Dedifferentiated amniotic fluid mesenchymal stem cell (primary cell): Measurements from ENCODE around the gene OXER1.
A peak's percentile ranks its signal among the peaks of the same experiment; 100 is the strongest.

Experiments used
- DNase-seq: peaks from one replicate; pipeline ENCODE4 v3.0.0-alpha.2; 2016; ENCODE audit errors: extremely low spot score

The OXER1 gene, protein sequence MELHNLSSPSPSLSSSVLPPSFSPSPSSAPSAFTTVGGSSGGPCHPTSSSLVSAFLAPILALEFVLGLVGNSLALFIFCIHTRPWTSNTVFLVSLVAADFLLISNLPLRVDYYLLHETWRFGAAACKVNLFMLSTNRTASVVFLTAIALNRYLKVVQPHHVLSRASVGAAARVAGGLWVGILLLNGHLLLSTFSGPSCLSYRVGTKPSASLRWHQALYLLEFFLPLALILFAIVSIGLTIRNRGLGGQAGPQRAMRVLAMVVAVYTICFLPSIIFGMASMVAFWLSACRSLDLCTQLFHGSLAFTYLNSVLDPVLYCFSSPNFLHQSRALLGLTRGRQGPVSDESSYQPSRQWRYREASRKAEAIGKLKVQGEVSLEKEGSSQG

DNA sequence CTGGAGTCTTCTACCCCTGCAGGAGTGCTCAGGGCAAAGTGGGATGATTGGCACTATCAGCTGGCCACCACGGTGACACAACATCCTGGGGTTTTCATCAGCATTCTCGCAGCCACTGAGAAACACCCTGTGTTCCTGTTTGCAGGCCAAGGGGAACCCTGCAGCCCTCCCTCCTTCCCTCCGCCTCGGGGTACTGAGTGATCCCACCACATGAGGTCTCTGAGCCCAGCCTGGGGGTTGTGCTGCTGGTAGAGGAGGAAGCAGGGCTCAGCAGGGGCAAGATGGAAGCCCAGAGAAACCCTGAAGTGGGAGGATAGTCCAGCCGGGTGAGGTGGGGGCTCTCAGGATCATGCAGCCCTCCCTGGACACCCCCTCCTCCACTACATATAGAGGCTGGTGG, at the start of gene OXER1:
OXER1 (minus strand) TSS at position 40 of the 400 bp plus-strand sequence. CDS start 73 bp downstream, outside the sequence.
- no peak for DNase-seq

GRCh38 chr2:42812899-42813479, 49.1 kb upstream of the OXER1 start:
- no peak for DNase-seq

GRCh38 chr2:42810971-42811811, 47.3 kb upstream of the OXER1 start:
- DNase-seq, result no peak

DNA sequence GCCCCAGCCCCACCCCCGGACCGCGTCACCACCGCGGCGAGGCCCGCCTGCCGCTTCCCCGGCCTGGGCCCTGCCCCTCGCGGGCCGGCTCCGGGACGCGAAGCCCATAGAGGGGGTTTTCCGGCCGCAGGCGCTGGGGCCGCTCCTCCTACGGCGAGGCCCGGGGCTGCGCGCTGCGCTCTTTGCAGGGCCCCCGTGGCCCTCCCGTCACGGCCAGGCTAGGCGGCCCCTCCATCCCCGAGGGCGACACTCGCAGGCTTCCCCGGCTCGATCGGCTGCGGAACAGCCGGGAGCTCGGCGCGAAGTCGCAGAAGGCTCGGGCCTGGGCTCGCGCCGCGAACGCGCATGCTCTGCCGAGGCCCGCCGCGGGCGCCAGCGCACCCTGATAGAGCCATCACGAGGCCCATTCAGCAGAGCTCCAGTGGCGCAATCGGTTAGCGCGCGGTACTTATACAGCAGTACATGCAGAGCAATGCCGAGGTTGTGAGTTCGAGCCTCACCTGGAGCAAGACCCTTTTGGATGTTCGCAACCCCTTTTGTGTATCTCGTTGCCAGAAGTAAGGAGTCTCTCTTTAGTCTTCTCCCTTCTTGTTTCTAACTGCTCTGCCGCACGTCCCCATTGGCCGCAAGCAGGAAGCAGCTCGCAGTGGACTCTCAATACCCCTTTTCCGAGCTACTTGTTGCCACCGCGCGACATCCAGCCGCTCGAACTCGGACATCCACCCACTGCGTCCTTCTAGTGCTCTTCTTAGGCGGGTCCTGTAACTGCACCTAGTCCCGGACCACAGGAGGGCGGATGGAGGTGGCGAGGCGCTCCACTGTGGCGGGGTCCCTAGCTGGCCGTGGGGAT, 46.4 kb upstream of the OXER1 start:
- peak; percentile 92 for DNase-seq

- DNase-seq, result peak; percentile 79
These were observed 45.8 kb upstream of the OXER1 start for GRCh38 chr2:42809819-42810120.

GRCh38 chr2:42809131-42809818, 45.3 kb upstream of the OXER1 start:
- DNase-seq, result no peak

GRCh38 chr2:42808301-42808700, 44.4 kb upstream of the OXER1 start:
- no peak for DNase-seq

DNA sequence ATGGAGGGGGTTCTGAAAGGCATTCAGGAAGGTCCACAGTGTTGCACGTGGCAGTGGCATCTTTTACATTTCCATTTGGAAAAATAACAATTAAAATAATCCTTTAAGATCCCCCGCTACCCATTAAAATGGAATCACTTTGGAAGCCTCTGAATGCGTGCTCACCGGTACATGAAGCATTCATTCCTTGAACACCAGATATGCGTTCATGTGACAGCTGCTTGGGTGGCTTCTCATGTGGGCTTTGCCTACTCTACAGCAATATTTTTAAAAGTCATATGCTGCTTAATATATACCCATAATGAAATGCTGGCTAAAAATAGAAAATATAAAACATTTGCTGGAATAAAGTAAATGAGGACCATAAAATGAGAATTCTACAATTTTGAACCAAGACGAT, 42.9 kb upstream of the OXER1 start:
- DNase-seq, result no peak

GRCh38 chr2:42804891-42805290, 41.0 kb upstream of the OXER1 start:
- DNase-seq, result no peak

DNA sequence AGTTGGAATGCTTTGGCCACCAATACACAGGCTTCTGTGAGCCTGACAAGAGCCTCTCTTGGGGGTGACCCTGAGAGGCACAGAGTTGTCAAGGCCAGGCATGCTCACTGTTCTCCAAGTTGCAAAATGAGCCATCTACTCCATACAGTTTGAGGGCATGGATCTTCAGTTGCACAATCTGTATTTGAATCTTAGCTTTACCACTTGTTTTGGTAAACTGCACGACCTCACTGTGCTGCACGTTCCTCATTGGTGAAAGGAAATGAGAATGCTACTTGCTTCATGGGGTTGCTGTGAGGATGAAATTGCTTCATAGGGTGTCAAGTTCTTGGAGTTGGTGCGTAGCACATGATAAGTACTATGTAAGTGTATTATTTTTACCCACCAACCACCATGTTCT, 40.4 kb upstream of the OXER1 start:
- DNase-seq, result no peak

DNA sequence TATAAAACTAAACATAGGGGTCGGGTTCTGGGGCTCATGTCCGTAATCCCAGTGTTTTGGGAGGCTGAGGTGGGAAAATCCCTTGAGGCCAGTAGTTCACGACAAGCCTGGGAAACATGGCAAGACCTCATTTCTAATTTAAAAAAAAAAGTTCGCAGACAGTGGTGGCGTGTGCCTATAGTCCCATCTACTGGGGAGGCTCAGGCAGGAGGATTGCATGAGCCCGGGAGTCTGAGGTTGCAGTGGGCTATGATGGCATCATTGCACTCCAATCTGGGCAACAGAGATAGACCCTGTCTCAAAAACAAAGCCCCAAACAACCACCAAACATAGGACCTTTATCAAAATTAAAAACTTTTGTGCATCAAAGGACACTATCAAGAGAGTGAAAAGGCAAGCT, 38.2 kb upstream of the OXER1 start:
- no peak for DNase-seq

GRCh38 chr2:42801381-42801780, 37.4 kb upstream of the OXER1 start:
- peak; percentile 43 for DNase-seq

DNA sequence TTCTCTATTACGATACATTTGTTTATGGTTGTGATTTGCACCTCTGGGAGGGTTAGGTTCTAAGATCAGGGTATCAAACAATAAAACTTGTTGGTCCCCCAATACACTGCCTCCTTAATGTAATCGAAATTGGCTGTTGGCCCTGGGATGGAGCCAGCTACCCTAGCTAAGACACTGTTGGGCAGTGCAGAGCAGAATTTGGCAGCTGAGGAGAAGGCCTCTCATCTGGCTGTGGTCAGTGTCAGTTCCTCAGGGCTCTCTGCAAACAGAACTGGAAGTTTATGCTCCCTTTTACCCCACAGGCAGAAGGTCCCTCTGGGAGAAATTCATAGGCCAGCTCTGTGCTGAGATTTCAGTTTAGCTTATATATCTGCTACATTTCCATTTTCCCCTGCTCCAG, 37.0 kb upstream of the OXER1 start:
- no peak for DNase-seq

- no peak for DNase-seq
These were observed 36.6 kb upstream of the OXER1 start for GRCh38 chr2:42800461-42800962.

DNA sequence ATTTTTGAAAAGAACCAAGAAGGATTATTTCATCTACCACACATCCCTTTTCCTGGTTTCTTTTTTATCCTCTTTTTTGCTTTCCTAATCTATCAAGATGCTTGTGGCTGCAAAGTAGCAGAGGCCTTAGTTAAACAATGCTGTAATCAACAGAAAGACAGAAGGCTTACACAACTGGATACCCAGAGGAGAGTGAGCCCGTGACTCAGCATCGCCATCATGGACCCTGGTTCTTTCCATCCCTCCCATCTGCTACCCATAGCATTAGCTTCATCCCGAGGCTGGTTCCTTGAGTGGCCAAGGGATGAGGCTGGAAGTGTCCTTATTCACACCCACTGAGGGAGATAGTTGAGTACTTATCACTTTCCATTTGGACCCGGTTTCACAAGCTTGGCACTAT, 35.9 kb upstream of the OXER1 start:
- DNase-seq, result no peak

DNA sequence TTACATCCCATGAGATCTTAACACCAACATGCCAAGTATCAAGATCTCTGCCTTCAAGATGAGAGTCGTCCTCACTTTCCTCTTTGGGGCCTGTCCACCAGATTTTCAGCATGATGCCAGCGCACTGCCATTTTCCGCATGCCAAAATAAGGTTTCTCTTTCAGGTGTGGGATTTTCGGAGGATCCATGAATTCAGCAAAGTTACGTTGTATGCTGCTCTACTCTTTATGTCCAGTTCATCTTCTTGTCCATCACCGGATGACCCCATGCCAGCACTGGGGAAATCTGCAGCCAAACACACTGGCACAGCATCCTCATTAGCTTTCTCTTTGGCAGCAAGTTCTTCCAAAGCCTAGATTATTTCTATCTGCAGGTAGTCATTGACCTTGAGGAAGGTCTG, 33.3 kb upstream of the OXER1 start:
- DNase-seq, result no peak

DNA sequence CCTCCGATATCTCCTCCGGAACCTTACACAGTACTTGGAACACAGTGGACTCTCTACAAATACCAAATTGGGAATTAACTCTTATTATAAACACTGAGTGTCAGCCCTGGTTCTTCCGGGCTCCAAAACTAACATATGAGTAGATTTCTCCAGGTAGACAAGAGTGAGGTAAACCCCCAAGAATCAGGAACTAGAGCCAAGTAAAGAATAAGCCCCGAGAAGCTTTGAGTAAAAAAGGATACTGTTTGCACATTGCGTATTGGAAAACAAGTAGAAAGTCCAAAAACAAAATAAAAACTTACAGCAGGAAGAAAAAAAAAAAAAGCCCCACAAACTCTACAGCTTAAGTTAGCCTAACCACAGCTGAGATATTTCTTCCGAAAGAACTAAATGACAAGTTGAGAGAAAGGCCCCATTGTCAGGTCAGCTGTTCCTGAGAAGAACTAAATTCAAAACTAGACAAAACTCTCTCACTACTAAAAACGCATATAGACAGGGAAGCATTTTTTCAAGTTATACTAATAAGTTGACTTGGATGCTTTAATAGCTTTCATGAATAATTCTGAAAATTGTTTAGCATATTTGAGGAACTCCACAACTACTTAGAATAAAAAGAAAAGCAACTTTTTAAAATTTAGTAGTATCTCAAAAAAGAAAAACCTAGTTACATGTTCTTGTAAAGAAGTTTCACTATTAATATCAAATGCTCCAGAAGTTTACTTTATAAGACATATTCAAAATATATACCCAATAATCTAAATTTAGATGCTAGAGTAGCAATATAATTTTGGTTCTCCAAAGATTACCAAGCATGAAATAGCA, 32.7 kb upstream of the OXER1 start:
- no peak for DNase-seq

GRCh38 chr2:42795841-42796301, 31.9 kb upstream of the OXER1 start:
- no peak for DNase-seq

GRCh38 chr2:42795275-42795674, 31.3 kb upstream of the OXER1 start:
- DNase-seq, result no peak
